Measurements from ENCODE around the gene MAGEB1.

Gene MAGEB1

DNA sequence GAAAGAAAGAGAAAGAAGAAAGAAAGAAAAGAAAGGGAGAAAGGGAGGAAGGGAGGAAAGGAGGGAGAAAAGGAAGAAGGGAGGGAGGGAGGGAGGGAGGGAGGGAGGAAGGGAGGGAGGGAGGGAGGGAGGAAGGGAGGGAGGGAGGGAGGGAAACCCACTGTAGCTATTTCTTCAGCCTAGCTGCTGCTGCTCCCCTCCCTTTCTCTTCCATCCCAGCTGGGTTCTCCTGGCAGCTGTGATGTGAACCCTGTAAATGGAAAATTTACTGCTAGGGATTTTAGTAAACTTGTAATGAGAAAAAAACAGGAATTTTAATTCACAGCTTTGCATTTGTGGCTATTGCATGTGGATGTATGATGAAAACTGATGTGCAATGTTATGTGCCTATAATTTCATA lies 54.3 kb downstream of the MAGEB1 start:
- DNase-seq: no peak
